ENCODE results near the gene MAMDC2.
"Not testable (repeated sequence)": the region's sequence is repeated elsewhere in the genome, so short reads cannot be mapped to it uniquely, and the experiment has no call there.

- not testable (repeated sequence) for TF ChIP-seq POLR2A (IDR thresholded peaks at IDR 0.05; ENCODE audit: low read depth, low read length); TAF1 (IDR thresholded peaks at IDR 0.05; ENCODE audit: borderline replicate concordance, low read depth, low read length); POLR2AphosphoS5 (IDR thresholded peaks at IDR 0.05; ENCODE audit: low read depth, low read length)
Measured at GRCh38 chr9:70038171-70038621, 5.5 kb upstream of the MAMDC2 start.

All from GM12892 (cell line).